Measurements from ENCODE around the gene GPR37. TPM values are rescaled to one million over a fixed set of nuclear protein-coding genes. Genes with fewer than 3 reads are reported as not detected.
A peak's percentile ranks its signal among the peaks of the same experiment; 100 is the strongest.

GPR37 gene
- total RNA-seq = 0.13 TPM

GRCh38 chr7:124765401-124766352 is at the start of gene GPR37:
Gene GPR37, minus strand, starts transcription at chr7:124765792. Its CDS starts 816 bp downstream, at chr7:124764976.
- ATAC-seq (peak; percentile 82), DNase-seq (ENCODE audit: low spot score) (peak; percentile 60)
- intact Hi-C loops (cut with DNase I) = no loop called here

GRCh38 chr7:124813994-124814798 is 48.6 kb upstream of the GPR37 start:
- intact Hi-C loops (cut with DNase I) = no loop called here
- DNase-seq (ENCODE audit: low spot score) (no peak), ATAC-seq (no peak)

- DNase-seq (ENCODE audit: low spot score) (no peak), ATAC-seq (no peak)
- intact Hi-C loops (cut with DNase I) = no loop called here
These were observed 47.2 kb upstream of the GPR37 start for GRCh38 chr7:124812764-124813163.

- DNase-seq (ENCODE audit: low spot score) (no peak), ATAC-seq (no peak)
- intact Hi-C loops (cut with DNase I) = no loop called here
These were observed 45.7 kb upstream of the GPR37 start for GRCh38 chr7:124811341-124811740.

- DNase-seq (ENCODE audit: low spot score) (no peak), ATAC-seq (no peak)
- intact Hi-C loops (cut with DNase I) = no loop called here
These were observed 45.0 kb upstream of the GPR37 start for GRCh38 chr7:124810605-124811004.

GRCh38 chr7:124808206-124808605 is 42.6 kb upstream of the GPR37 start:
- intact Hi-C loops (cut with DNase I) = no loop called here
- no peak for ATAC-seq
- DNase-seq (ENCODE audit: low spot score) = no peak

- intact Hi-C loops (cut with DNase I) = no loop called here
- no peak for ATAC-seq
- no peak for DNase-seq (ENCODE audit: low spot score)
These were observed 35.8 kb upstream of the GPR37 start for GRCh38 chr7:124801330-124801895.

- intact Hi-C loops (cut with DNase I) = no loop called here
- DNase-seq (ENCODE audit: low spot score) (no peak), ATAC-seq (no peak)
These were observed 34.8 kb upstream of the GPR37 start for GRCh38 chr7:124800386-124800785.

- intact Hi-C loops (cut with DNase I) = no loop called here
- ATAC-seq (no peak), DNase-seq (ENCODE audit: low spot score) (no peak)
These were observed 33.9 kb upstream of the GPR37 start for GRCh38 chr7:124799448-124799847.

GRCh38 chr7:124796771-124797170 is 31.2 kb upstream of the GPR37 start:
- no peak for ATAC-seq
- intact Hi-C loops (cut with DNase I) = no loop called here

GRCh38 chr7:124792696-124793095 is 27.1 kb upstream of the GPR37 start:
- ATAC-seq (no peak), DNase-seq (ENCODE audit: low spot score) (no peak)
- intact Hi-C loops (cut with DNase I) = no loop called here

More at GRCh38 chr7:124796771-124797170, 31.2 kb upstream of the GPR37 start:
- no peak for DNase-seq (ENCODE audit: low spot score)

GRCh38 chr7:124792002-124792401 is 26.4 kb upstream of the GPR37 start:
- ATAC-seq = no peak
- intact Hi-C loops (cut with DNase I) = no loop called here

GRCh38 chr7:124791426-124791825 is 25.8 kb upstream of the GPR37 start:
- ATAC-seq = no peak
- DNase-seq (ENCODE audit: low spot score) = no peak
- intact Hi-C loops (cut with DNase I) = no loop called here

More at GRCh38 chr7:124792002-124792401, 26.4 kb upstream of the GPR37 start:
- DNase-seq (ENCODE audit: low spot score) = no peak

- intact Hi-C loops (cut with DNase I) = no loop called here
- DNase-seq (ENCODE audit: low spot score) = no peak
- ATAC-seq = no peak
These were observed 25.1 kb upstream of the GPR37 start for GRCh38 chr7:124790645-124791044.

- no peak for ATAC-seq
- intact Hi-C loops (cut with DNase I) = no loop called here
- DNase-seq (ENCODE audit: low spot score) = no peak
These were observed 20.4 kb upstream of the GPR37 start for GRCh38 chr7:124785994-124786393.

GRCh38 chr7:124784879-124785818 is 19.6 kb upstream of the GPR37 start:
- DNase-seq (ENCODE audit: low spot score) = peak; percentile 57
- peak; percentile 67 for ATAC-seq
- intact Hi-C loops (cut with DNase I) = no loop called here

GRCh38 chr7:124783271-124783670 is 17.7 kb upstream of the GPR37 start:
- ATAC-seq (no peak), DNase-seq (ENCODE audit: low spot score) (no peak)
- intact Hi-C loops (cut with DNase I) = no loop called here

- intact Hi-C loops (cut with DNase I) = no loop called here
- ATAC-seq (no peak), DNase-seq (ENCODE audit: low spot score) (no peak)
These were observed 16.5 kb upstream of the GPR37 start for GRCh38 chr7:124781907-124782734.

Measured in sciatic nerve (tissue), 2 donors.